Keratinocyte (primary cell): Measurements from ENCODE around the gene ID1. TPM values are rescaled to one million over a fixed set of nuclear protein-coding genes. Genes with fewer than 3 reads are reported as not detected.

Experiments used
- DNase-seq: peaks from one replicate; pipeline ENCODE4 v3.0.0-alpha.2; 2011; ENCODE audit warnings: low read depth, missing footprints, low spot score
- FAIRE-seq: peaks from 2 replicates; lab custom pipeline; 2011; peaks lifted over from hg19 to GRCh38; lab: Jason Lieb, UNC
- H2AFZ ChIP-seq: 2 replicates; pipeline ENCODE4 v1.6.0; 2012; ENCODE audit warnings: low read length, control low read depth, inconsistent platforms; ENCODE audit not compliant: control insufficient read depth
- H3K27ac ChIP-seq: 2 replicates; pipeline ENCODE4 v1.5.1; 2011; ENCODE audit warnings: low read length; ENCODE audit not compliant: control insufficient read depth, insufficient read depth
- H3K27me3 ChIP-seq: 3 replicates; pipeline ENCODE4 v1.6.0; 2011; ENCODE audit warnings: low read length; ENCODE audit not compliant: control insufficient read depth, insufficient read depth; ENCODE audit errors: extremely low read depth
- H3K36me3 ChIP-seq, 2 experiments: 2 replicates in 1 of 2; 3 replicates in 1 of 2; pipeline ENCODE4 v1.5.1; 2011; ENCODE audit warnings: low read length in 2 of 2, mild to moderate bottlenecking in 1 of 2; ENCODE audit not compliant: control insufficient read depth in 2 of 2, insufficient read depth in 2 of 2; ENCODE audit errors: extremely low read depth in 1 of 2
- H3K4me1 ChIP-seq: 3 replicates; pipeline ENCODE4 v1.5.1; 2011; ENCODE audit warnings: low read length; ENCODE audit not compliant: control insufficient read depth, insufficient read depth; ENCODE audit errors: extremely low read depth
- H3K4me2 ChIP-seq: 3 replicates; pipeline ENCODE4 v1.6.0; 2011; ENCODE audit warnings: low read depth, low read length; ENCODE audit not compliant: control insufficient read depth, insufficient read depth; ENCODE audit errors: extremely low read depth
- H3K4me3 ChIP-seq, 3 experiments: fragments of 200-600 bp in 1 of 3; sonication (generic) in 1 of 3; 2 replicates in 2 of 3; 3 replicates in 1 of 3; pipeline ENCODE4 v1.5.1; 2011 to 2016; ENCODE audit warnings: low read length in 3 of 3, mild to moderate bottlenecking in 3 of 3, control low read depth in 2 of 3, inconsistent platforms in 1 of 3, low read depth in 1 of 3, mixed read lengths in 1 of 3, mixed run types in 1 of 3, moderate library complexity in 1 of 3; ENCODE audit not compliant: control insufficient read depth in 2 of 3, insufficient read depth in 2 of 3; ENCODE audit errors: extremely low read depth in 1 of 3
- H3K79me2 ChIP-seq: 2 replicates; pipeline ENCODE4 v1.6.0; 2012; ENCODE audit warnings: low read length; ENCODE audit not compliant: control insufficient read depth, insufficient read depth
- H3K9ac ChIP-seq: 3 replicates; pipeline ENCODE4 v1.6.0; 2011; ENCODE audit warnings: low read length; ENCODE audit not compliant: control insufficient read depth, insufficient read depth; ENCODE audit errors: extremely low read depth
- H3K9me1 ChIP-seq: 3 replicates; pipeline ENCODE4 v1.6.0; 2011; ENCODE audit warnings: low read length; ENCODE audit not compliant: control insufficient read depth, insufficient read depth; ENCODE audit errors: extremely low read depth
- H3K9me3 ChIP-seq: 2 replicates; pipeline ENCODE4 v1.5.1; 2012; ENCODE audit warnings: low read depth, low read length; ENCODE audit not compliant: control insufficient read depth
- H4K20me1 ChIP-seq: 3 replicates; pipeline ENCODE4 v1.6.0; 2011; ENCODE audit warnings: low read length; ENCODE audit not compliant: control insufficient read depth, insufficient read depth; ENCODE audit errors: extremely low read depth
- CTCF ChIP-seq, 3 experiments: IDR thresholded peaks in 1 of 3; conservative IDR thresholded peaks in 1 of 3; optimal IDR thresholded peaks in 1 of 3; 2 replicates in 2 of 3; 3 replicates in 1 of 3; pipeline versions ENCODE3 to v1.5.1; 2011; ENCODE audit warnings: low read length in 3 of 3, mild to moderate bottlenecking in 3 of 3, moderate library complexity in 2 of 3, control low read depth in 1 of 3, inconsistent platforms in 1 of 3; ENCODE audit not compliant: insufficient read depth in 2 of 3; ENCODE audit errors: extremely low read depth in 1 of 3
- EZH2 ChIP-seq: IDR thresholded peaks from one replicate; pipeline ENCODE4 v1.6.1; 2012; ENCODE audit warnings: inconsistent platforms, mild to moderate bottlenecking, low read length, moderate library complexity
- dilution Hi-C: fragments of 300-500 bp; cut with MboI; formaldehyde crosslinking; loops from one replicate; pipeline ENCODE4 v1.7.0; 2020; ENCODE audit warnings: low sequenced_read_pairs; ENCODE audit not compliant: extremely low pct_ligation_motif_present
- polyA plus RNA-seq, 5 experiments: library from polyadenylated mRNA; depleted of rRNA in 3 of 5; stranded (reverse) in 3 of 5; stranded (forward) in 1 of 5; unstranded in 1 of 5; fragments of >200 nt; gene quantifications; 1 replicate in 1 of 5; 2 replicates in 3 of 5; 3 replicates in 1 of 5; pipeline versions ENCODE4 v1.2.1 to v1.2.3, GENCODE V29; 2011 to 2012; ENCODE audit warnings: missing spikeins in 2 of 5, low read depth in 1 of 5, low replicate concordance in 1 of 5

Gene ID1
- polyA plus RNA-seq, 1 donor (not counting 4 experiments of a cell fraction or from before 2014, with no cell fraction given), result 24.4 TPM

DNA sequence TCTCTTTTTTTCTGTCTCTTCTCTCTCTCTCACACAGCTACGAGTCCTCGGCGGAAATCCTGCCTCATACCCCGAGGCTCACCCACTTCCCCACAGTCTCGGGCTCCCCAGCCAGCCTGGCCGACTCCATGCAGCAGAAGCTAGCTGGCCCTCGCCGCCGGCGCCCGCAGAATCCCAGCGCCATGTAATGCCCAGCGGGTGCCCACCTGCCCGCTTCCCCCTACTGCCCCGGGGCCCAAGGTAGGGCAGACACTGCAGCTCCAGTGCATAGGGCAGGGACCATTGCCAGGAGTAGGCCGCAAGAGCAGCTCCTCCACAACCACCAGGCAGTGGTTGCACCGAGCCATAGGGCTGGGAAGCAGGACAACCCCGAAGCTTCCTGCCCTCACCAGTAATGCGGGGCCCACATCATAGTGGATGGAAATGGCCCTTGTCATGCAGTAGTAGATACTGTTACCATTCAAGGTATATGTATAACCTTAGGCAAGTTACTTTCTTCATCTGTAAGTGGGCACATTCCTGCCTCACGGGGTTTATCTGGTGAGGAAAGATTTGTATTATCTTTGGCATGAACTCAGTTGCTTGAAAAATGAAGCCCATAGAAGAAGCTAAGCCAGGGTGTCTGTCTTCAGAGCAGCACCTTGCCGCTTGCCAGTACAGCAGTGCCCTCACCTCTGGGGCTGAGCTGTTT is 36.9 kb upstream of the ID1 start:
- no peaks in the 10 kb centered on the region for H4K20me1 ChIP-seq
- H3K4me3 ChIP-seq, result no peak overlapping the region
- dilution Hi-C loops, result no loop called here
- no peaks in the 10 kb centered on the region for H3K9me3 ChIP-seq
- peaks cover 3 to 25% of the 10 kb centered on the region in 2 experiments for H3K36me3 ChIP-seq
- H3K27me3 ChIP-seq, result no peaks in the 10 kb centered on the region
- H3K4me1 ChIP-seq, result peaks cover 50% of the 10 kb centered on the region
- no peak overlapping the region for H3K27ac ChIP-seq
- no peak overlapping the region for H3K4me2 ChIP-seq
- DNase-seq (no peak), FAIRE-seq (no peak)
- no peak overlapping the region for H2AFZ ChIP-seq
- no peak for TF ChIP-seq CTCF (optimal IDR thresholded peaks at IDR 0.05 in 1 of 3, IDR thresholded peaks at IDR 0.05 in 1 of 3, conservative IDR thresholded peaks at IDR 0.05 in 1 of 3; ENCODE audit: extremely low read depth in 1 of 3, insufficient read depth in 2 of 3, low read length in 3 of 3)
- no peak for TF ChIP-seq EZH2
- no peak overlapping the region for H3K9ac ChIP-seq
- no peaks in the 10 kb centered on the region for H3K79me2 ChIP-seq
- no peaks in the 10 kb centered on the region for H3K9me1 ChIP-seq

DNA sequence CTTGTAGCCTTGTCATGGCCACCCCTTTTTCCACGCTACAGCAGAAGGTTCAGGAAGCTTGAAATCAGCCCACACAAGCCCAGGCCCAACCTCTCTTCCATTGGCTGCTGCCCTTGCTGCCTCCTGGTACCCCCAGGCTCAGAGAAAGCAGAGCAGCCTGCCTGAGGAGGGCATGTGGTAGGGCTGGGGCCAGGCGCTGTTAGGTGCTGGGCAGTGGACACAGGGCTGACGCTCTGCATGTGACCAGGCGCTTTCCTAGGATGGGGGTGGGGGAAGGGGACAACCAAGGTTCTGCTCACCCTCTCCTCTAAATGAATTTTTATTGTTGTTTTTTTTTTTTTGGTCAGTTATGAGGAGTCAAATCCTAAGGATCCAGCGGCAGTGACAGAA is 36.3 kb upstream of the ID1 start:
- no peak for FAIRE-seq
- no peak overlapping the region for H3K4me2 ChIP-seq

More for the DNA sequence above, 36.3 kb upstream of the ID1 start:
- Histone ChIP-seq H3K4me1 (peaks cover 54% of the 10 kb centered on the region), H3K27me3 (no peaks in the 10 kb centered on the region), H3K9me1 (no peaks in the 10 kb centered on the region), H3K79me2 (no peaks in the 10 kb centered on the region), H3K4me3 (no peak overlapping the region), H3K36me3 (peaks cover 1 to 23% of the 10 kb centered on the region in 2 experiments), H3K27ac (no peak overlapping the region), H2AFZ (no peak overlapping the region), H3K9me3 (no peaks in the 10 kb centered on the region), H4K20me1 (no peaks in the 10 kb centered on the region), H3K9ac (no peak overlapping the region)
- DNase-seq, result no peak
- dilution Hi-C loops, result no loop called here
- TF ChIP-seq EZH2 (no peak), CTCF (optimal IDR thresholded peaks at IDR 0.05 in 1 of 3, IDR thresholded peaks at IDR 0.05 in 1 of 3, conservative IDR thresholded peaks at IDR 0.05 in 1 of 3; ENCODE audit: extremely low read depth in 1 of 3, insufficient read depth in 2 of 3, low read length in 3 of 3) (no peak)
